GM08714 (cell line): Measurements from ENCODE around the gene RSAD1.

Source experiments
- H3K4me3 ChIP-seq: fragments of 200-500 bp; sonication (Bioruptor generic); 2 replicates; pipeline ENCODE4 v1.5.1; 2014; ENCODE audit warnings: mild to moderate bottlenecking, low read length, inconsistent platforms
- ZNF274 ChIP-seq: IDR thresholded peaks from 2 replicates; pipeline ENCODE4 v1.6.1; 2012; ENCODE audit warnings: mild to moderate bottlenecking, low read depth, low read length

Gene RSAD1

DNA sequence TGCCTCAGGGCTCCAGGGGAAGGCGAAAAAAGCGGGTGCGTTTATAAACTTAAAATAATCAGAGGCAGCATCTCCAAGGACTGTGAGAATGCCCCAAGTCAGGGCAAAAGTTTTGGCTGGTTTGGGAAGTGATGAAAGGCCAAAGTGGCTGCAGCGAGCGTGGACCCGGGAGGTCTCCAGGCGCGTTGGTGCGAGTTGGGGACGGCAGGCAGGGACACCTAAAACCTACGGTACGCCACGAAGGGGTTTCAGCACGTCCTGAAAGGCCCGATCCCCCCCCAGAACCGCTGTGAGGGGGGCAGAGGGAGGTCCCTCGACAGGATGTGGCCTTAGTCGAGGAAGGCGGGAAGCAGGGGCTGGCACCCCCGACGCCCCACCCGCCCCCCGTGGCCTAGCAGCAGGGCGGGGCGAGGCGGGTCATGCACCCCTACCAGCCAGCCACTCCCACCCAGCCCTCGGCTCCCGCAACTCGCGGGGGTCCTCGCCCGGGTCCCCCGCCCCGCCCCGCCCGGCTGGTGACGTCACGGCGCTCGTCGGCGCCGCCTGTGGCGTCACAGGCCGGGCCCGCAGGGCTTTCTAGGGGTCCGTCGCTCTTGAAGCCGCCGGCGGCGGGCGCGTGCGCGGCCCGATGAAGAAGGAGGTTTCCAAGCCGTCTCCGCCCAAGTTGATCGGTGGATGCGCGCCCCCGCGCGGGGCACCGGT is 29.4 kb downstream of the RSAD1 start, which contains the start of gene MYCBPAP:
MYCBPAP (plus strand) TSS at position 569 of the 702 bp plus-strand sequence. CDS start 236 bp downstream, outside the sequence.
- TF ChIP-seq ZNF274 = no peak
- H3K4me3 ChIP-seq = peak within 1 kb of the TSS; percentile 57; the same call in 1 of the 2 replicates

GRCh38 chr17:50508573-50509460 is 30.2 kb downstream of the RSAD1 start:
- no peak for TF ChIP-seq ZNF274

GRCh38 chr17:50511058-50511457 is 32.4 kb downstream of the RSAD1 start:
- TF ChIP-seq ZNF274 = no peak
- no peak overlapping the region for H3K4me3 ChIP-seq

More at GRCh38 chr17:50508573-50509460, 30.2 kb downstream of the RSAD1 start:
- H3K4me3 ChIP-seq = peak overlapping the region; percentile 57; the same call in 1 of the 2 replicates

GRCh38 chr17:50513495-50513894 is 34.8 kb downstream of the RSAD1 start:
- H3K4me3 ChIP-seq = no peak overlapping the region
- no peak for TF ChIP-seq ZNF274

- TF ChIP-seq ZNF274 = no peak
- no peak overlapping the region for H3K4me3 ChIP-seq
Observed at GRCh38 chr17:50514388-50514787, 35.7 kb downstream of the RSAD1 start.

GRCh38 chr17:50514936-50515702 is 36.5 kb downstream of the RSAD1 start:
- TF ChIP-seq ZNF274 = no peak
- H3K4me3 ChIP-seq = no peak overlapping the region

DNA sequence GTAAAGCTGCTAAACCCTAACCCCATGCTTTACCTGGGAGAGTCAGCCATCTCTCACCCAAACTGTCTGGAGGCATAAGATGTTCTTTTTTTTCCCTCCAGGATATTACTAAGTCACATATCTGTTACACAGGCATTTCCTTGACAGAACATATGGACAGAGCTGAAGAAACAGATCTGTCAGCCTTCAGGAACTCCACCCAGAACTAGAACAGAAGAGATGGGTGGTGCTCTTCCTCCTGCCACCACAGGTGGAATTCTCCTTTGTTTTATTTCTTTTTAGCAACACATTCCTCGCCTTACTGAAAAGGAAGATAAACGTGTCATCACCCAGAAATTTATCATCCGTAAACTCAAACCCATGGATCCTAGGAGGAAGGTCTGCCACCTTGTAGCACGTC is 38.4 kb downstream of the RSAD1 start:
- TF ChIP-seq ZNF274 = no peak
- no peak overlapping the region for H3K4me3 ChIP-seq

DNA sequence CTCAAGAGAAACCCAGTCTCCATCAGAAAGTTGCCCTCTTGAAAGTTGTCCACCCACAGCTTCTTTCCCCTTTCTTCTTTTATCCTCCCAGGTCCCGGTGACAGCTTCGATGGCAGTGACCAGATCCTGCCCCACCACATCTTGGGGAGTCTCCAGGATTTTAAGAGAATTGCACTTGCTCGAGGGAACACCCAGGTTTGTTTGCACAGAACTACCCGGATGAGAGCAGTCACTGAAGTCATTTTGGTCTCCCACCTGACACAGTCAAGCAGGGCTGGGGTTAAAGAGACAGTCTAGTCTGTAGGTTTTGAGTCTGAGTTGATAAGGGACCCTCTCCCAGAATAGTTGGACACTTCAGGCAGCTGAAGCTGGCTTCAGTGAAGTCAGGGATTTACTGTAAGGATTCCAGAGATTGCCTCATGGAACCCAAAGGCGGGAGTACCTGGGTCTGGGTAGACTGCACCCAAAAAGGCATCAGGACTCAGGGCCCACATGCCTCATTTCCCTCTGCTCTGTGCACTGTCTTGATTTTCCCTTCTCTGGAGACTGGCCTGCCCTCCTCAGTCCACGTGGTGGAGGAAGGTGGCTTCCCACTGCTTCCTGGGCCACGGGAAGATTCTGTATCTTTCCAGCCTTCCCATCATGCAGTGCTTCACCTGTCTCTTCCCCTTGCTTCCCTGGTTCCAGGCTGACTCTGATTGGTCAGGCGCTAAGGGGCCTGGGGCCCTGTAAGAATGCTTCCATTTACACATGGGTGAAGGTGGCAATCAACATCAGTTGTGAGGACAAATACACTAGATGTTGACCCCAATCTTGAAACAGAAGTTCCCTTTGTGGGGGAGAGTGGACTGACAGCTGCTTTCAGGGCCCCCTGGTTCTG is 39.1 kb downstream of the RSAD1 start:
- no peak for TF ChIP-seq ZNF274
- no peak overlapping the region for H3K4me3 ChIP-seq

- H3K4me3 ChIP-seq = no peak overlapping the region
- TF ChIP-seq ZNF274 = no peak
Observed at GRCh38 chr17:50518384-50519023, 39.8 kb downstream of the RSAD1 start.

DNA sequence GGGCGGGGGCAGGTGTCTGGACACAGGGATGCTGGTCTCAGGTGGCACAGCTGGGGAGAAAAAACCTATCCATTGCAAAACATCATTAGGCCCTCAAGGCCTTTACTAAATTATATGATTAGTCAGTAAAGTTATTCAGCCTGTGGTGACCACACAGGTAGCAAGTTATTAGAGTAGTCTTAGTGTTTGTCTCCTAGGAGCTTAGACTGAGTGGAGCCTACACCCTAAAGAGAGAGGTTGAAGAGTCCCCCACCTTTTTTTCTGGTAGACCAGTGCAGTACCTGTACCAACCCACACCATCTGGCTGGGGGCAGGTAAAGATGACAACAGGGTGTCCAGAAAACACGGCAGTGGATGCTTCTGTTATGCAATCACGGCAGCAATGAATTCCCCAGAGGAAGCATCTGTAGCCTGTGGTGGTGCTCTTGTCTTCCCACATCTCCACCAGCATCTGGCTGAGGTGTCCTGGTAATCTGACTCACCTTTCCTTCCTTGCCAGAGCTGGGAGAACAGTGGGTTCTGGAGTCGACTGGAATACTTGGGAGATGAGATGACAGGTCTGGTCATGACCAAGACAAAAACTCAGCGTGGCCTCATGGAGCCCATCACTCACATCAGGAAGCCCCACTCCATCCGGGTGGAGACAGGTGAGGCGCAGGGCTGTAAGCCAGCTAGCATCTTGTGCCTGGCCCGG is 40.6 kb downstream of the RSAD1 start:
- H3K4me3 ChIP-seq = no peak overlapping the region
- TF ChIP-seq ZNF274 = no peak

DNA sequence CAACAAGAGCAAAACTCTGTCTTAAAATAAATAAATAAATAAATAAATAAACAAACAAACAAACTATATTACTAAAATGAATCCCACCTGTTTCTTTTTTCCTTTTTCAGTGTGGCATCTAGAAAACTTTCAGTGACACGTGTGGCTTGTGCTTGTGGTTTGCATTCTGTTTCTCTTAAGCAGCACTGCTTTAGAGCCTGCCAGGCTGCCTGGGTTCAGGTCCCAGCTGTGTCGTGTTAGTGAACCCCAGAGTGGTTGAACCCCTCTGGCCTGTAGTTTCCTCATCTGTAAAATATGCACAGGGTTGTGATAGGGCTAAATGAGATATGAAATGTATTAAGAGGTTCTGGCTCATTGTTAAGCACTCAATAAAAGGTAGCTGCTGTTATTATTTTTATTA is 41.8 kb downstream of the RSAD1 start:
- TF ChIP-seq ZNF274 = no peak
- H3K4me3 ChIP-seq = no peak overlapping the region

DNA sequence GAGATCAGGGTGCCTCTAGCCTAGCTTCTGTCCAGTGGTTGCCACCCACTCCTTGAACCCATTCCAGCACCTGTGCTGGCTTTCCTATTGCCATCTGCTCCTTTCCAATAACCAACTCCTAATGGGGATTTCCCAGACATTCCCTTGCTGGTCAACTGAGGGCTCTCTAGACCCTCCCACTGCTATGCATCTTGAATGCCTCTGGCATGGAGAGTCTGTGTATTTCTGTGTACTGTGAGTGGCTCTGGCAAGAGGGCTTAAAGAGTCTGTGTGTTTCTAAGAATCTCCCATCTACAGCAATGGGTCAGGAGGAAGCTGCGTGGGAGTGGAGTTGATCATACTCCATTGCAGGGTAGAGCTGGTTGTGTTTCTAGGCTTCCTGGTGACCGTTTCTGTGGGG is 42.9 kb downstream of the RSAD1 start:
- H3K4me3 ChIP-seq = no peak overlapping the region
- TF ChIP-seq ZNF274 = no peak
